HepG2 (cell line): ENCODE data around the gene PALM. TPM values are rescaled to one million over a fixed set of nuclear protein-coding genes. Genes with fewer than 3 reads are reported as not detected.

Experiments
- ARNT ChIP-seq: fragments of 450-650 bp; IDR thresholded peaks from 2 replicates; pipeline ENCODE4 v1.6.1; 2017
- ATF6 ChIP-seq: sonication (generic); formaldehyde crosslinking; conservative IDR thresholded peaks from 2 replicates; pipeline ENCODE4 v1.4.0; 2020; ENCODE audit warnings: missing genetic modification reagents
- CBFB ChIP-seq: sonication (generic); formaldehyde crosslinking; IDR thresholded peaks from 2 replicates; pipeline ENCODE4 v1.4.0; 2020; ENCODE audit warnings: missing genetic modification reagents
- ETV5 ChIP-seq: IDR thresholded peaks from 2 replicates; pipeline ENCODE4 v1.6.1; 2018; ENCODE audit warnings: missing biosample characterization, missing genetic modification reagents, inconsistent platforms, borderline replicate concordance
- ETV6 ChIP-seq: sonication (generic); formaldehyde crosslinking; conservative IDR thresholded peaks from 2 replicates; pipeline ENCODE4 v1.4.0; 2020; ENCODE audit warnings: missing genetic modification reagents
- GLMP ChIP-seq: sonication (generic); formaldehyde crosslinking; IDR thresholded peaks from 2 replicates; pipeline ENCODE4 v1.9.0; 2021; ENCODE audit warnings: missing genetic modification reagents, mild to moderate bottlenecking, borderline replicate concordance
- GPBP1L1 ChIP-seq: sonication (generic); formaldehyde crosslinking; IDR thresholded peaks from 2 replicates; pipeline ENCODE4 v1.5.0; 2020; ENCODE audit warnings: mild to moderate bottlenecking, missing genetic modification reagents
- HNF4G ChIP-seq, 2 experiments: sonication (generic) in 1 of 2; formaldehyde crosslinking in 1 of 2; IDR thresholded peaks; 2 replicates each; pipeline versions ENCODE4 v1.4.0 to v1.6.1; 2011 to 2020; ENCODE audit warnings: borderline replicate concordance in 2 of 2, low read depth in 2 of 2, mild to moderate bottlenecking in 2 of 2, low read length in 1 of 2, missing genetic modification reagents in 1 of 2, moderate library complexity in 1 of 2
- JUND ChIP-seq: sonication (generic); formaldehyde crosslinking; IDR thresholded peaks from 2 replicates; pipeline ENCODE4 v1.8.0; 2022; ENCODE audit warnings: mild to moderate bottlenecking, missing genetic modification reagents
- MED8 ChIP-seq: sonication (generic); formaldehyde crosslinking; IDR thresholded peaks from 2 replicates; pipeline ENCODE4 v1.8.1; 2023; ENCODE audit warnings: mild to moderate bottlenecking, missing genetic modification reagents; ENCODE audit not compliant: insufficient replicate concordance
- POGZ ChIP-seq: sonication (generic); formaldehyde crosslinking; IDR thresholded peaks from 2 replicates; pipeline ENCODE4 v1.4.0; 2020; ENCODE audit warnings: mild to moderate bottlenecking, missing genetic modification reagents
- RAD51 ChIP-seq: fragments of 450-650 bp; IDR thresholded peaks from 2 replicates; pipeline ENCODE4 v1.6.1; 2016; ENCODE audit warnings: borderline replicate concordance
- SMARCE1 ChIP-seq: fragments of 450-650 bp; IDR thresholded peaks from 2 replicates; pipeline ENCODE4 v1.6.1; 2017; ENCODE audit warnings: borderline replicate concordance
- STAG1 ChIP-seq: sonication (generic); formaldehyde crosslinking; IDR thresholded peaks from 2 replicates; pipeline ENCODE4 v1.4.0; 2020; ENCODE audit warnings: missing genetic modification reagents
- ZBTB33 ChIP-seq: sonication (generic); formaldehyde crosslinking; IDR thresholded peaks from 2 replicates; pipeline ENCODE4 v1.4.0; 2020; ENCODE audit warnings: missing genetic modification reagents
- ZNF740 ChIP-seq: sonication (generic); formaldehyde crosslinking; IDR thresholded peaks from 2 replicates; pipeline ENCODE4 v1.4.0; 2020; ENCODE audit warnings: missing genetic modification reagents
- ZNF746 ChIP-seq: sonication (generic); formaldehyde crosslinking; IDR thresholded peaks from 2 replicates; pipeline ENCODE4 v1.8.0; 2022; ENCODE audit warnings: mild to moderate bottlenecking, missing genetic modification reagents
- ZNF777 ChIP-seq: sonication (generic); formaldehyde crosslinking; IDR thresholded peaks from 2 replicates; pipeline ENCODE4 v1.4.0; 2020; ENCODE audit warnings: missing genetic modification reagents
- polyA plus RNA-seq, 8 experiments: library from polyadenylated mRNA; depleted of rRNA in 3 of 8; stranded (reverse) in 7 of 8; unstranded in 1 of 8; fragments of >200 nt; fragmentation: Illumina TruSeq in 4 of 8; extraction: Trizol in 4 of 8; gene quantifications; 2 replicates each; pipeline versions ENCODE4 v1.2.1 to v1.2.3, GENCODE V29; 2011 to 2016; ENCODE audit warnings: low read depth in 4 of 8, missing spikeins in 1 of 8, mixed read lengths in 1 of 8; ENCODE audit not compliant: insufficient read depth in 1 of 8
- total RNA-seq, 5 experiments: library from RNA; depleted of rRNA; stranded (reverse); fragments of >200 nt; fragmentation: Illumina TruSeq; extraction: Trizol; gene quantifications; 2 replicates each; pipeline ENCODE4 v1.2.3, GENCODE V29; 2016; ENCODE audit warnings: low read depth in 1 of 5

Gene PALM
- total and polyA plus RNA-seq, 2 of the 13 experiments (the other 11 are each of a cell fraction or from before 2014, with no cell fraction given): 4.0 to 9.7 TPM

GRCh38 chr19:739998-740715, 31.4 kb downstream of the PALM start (continued):
- TF ChIP-seq STAG1 (CRISPR knock-in tag) (0 out of 2 replicates have a peak, but pooled peaks have one; percentile 1), MED8 (CRISPR knock-in tag) (peak; percentile 49), ETV6 (CRISPR knock-in tag) (0 out of 2 replicates have a peak, but pooled peaks have one; percentile 13), ZNF746 (CRISPR knock-in tag) (peak; percentile 84), SMARCE1 (no peak), ZNF777 (no peak; the same call in 1 of the 2 replicates), JUND (CRISPR knock-in tag) (no peak), ATF6 (CRISPR knock-in tag) (no peak; the same call in 1 of the 2 replicates), ARNT (no peak), GPBP1L1 (no peak), ZNF740 (CRISPR knock-in tag) (peak; percentile 83; the same call in 1 of the 2 replicates), GLMP (CRISPR knock-in tag) (peak; percentile 37; the same call in 1 of the 2 replicates), RAD51 (no peak), ETV5 (CRISPR knock-in tag) (peak; percentile 37; the same call in 1 of the 2 replicates), CBFB (CRISPR knock-in tag) (no peak), ZBTB33 (CRISPR knock-in tag) (peak; percentile 36), HNF4G (IDR thresholded peaks at IDR 0.05; ENCODE audit: borderline replicate concordance, low read depth, low read length) (peak; percentile 88), HNF4G (CRISPR knock-in tag; IDR thresholded peaks at IDR 0.05; ENCODE audit: borderline replicate concordance, low read depth) (peak; percentile 66; the same call in 1 of the 2 replicates), POGZ (CRISPR knock-in tag) (peak; percentile 69)
